GM23248 (cell line): Measurements from ENCODE around the gene PTPN2. TPM values are rescaled to one million over a fixed set of nuclear protein-coding genes. Genes with fewer than 3 reads are reported as not detected.

Source experiments
- DNase-seq: peaks from one replicate; pipeline ENCODE4 v3.0.0-alpha.2; 2015
- H2AFZ ChIP-seq: fragments of 200-600 bp; sonication (generic); 2 replicates; pipeline ENCODE4 v1.6.1; 2016; ENCODE audit warnings: antibody characterized with exemption
- H3F3A ChIP-seq: fragments of 200-600 bp; sonication (generic); 2 replicates; pipeline ENCODE4 v1.6.1; 2016; ENCODE audit warnings: mild to moderate bottlenecking, antibody characterized with exemption, mixed run types; ENCODE audit not compliant: insufficient read depth
- H3K27ac ChIP-seq: fragments of 200-600 bp; sonication (generic); 2 replicates; pipeline ENCODE4 v1.5.1; 2016; ENCODE audit warnings: mild to moderate bottlenecking
- H3K27me3 ChIP-seq: fragments of 200-600 bp; sonication (generic); replicated peaks from 2 replicates; pipeline ENCODE4 v1.6.1; 2016; ENCODE audit warnings: mild to moderate bottlenecking; ENCODE audit not compliant: insufficient read depth
- H3K36me3 ChIP-seq: fragments of 200-600 bp; sonication (generic); 2 replicates; pipeline ENCODE4 v1.6.1; 2016; ENCODE audit warnings: low read depth, mild to moderate bottlenecking
- H3K4me1 ChIP-seq: fragments of 200-600 bp; sonication (generic); 2 replicates; pipeline ENCODE4 v1.6.1; 2016; ENCODE audit warnings: mild to moderate bottlenecking; ENCODE audit not compliant: insufficient read depth
- H3K4me2 ChIP-seq: fragments of 200-600 bp; sonication (generic); one replicate; pipeline ENCODE4 v1.6.1; 2016; ENCODE audit warnings: mild to moderate bottlenecking; ENCODE audit not compliant: unreplicated experiment
- H3K4me3 ChIP-seq: fragments of 200-600 bp; sonication (generic); 2 replicates; pipeline ENCODE4 v1.5.1; 2016; ENCODE audit warnings: mild to moderate bottlenecking
- H3K79me2 ChIP-seq: fragments of 200-600 bp; sonication (generic); 2 replicates; pipeline ENCODE4 v1.6.1; 2016; ENCODE audit warnings: mild to moderate bottlenecking; ENCODE audit not compliant: insufficient read depth
- H3K9ac ChIP-seq: fragments of 200-600 bp; sonication (generic); 2 replicates; pipeline ENCODE4 v1.6.1; 2016; ENCODE audit warnings: mild to moderate bottlenecking
- H3K9me2 ChIP-seq: fragments of 200-600 bp; sonication (generic); 2 replicates; pipeline ENCODE4 v1.6.1; 2016; ENCODE audit warnings: mixed run types, mild to moderate bottlenecking, moderate library complexity; ENCODE audit not compliant: insufficient read depth
- H3K9me3 ChIP-seq: fragments of 200-600 bp; sonication (generic); one replicate; pipeline ENCODE4 v1.6.1; 2017; ENCODE audit warnings: low read depth
- H4K20me1 ChIP-seq: fragments of 200-600 bp; sonication (generic); 2 replicates; pipeline ENCODE4 v1.6.0; 2016; ENCODE audit not compliant: insufficient read depth
- EZH2 ChIP-seq: fragments of 200-600 bp; sonication (generic); IDR thresholded peaks from 2 replicates; pipeline ENCODE4 v1.6.1; 2018; ENCODE audit warnings: antibody characterized with exemption, mild to moderate bottlenecking; ENCODE audit not compliant: insufficient read depth, poor library complexity, severe bottlenecking
- EZH2phosphoT487 ChIP-seq: fragments of 200-600 bp; sonication (generic); IDR thresholded peaks from 2 replicates; pipeline ENCODE4 v1.6.1; 2018; ENCODE audit warnings: antibody characterized with exemption, moderate library complexity, mild to moderate bottlenecking, low read depth; ENCODE audit not compliant: insufficient read depth
- WGBS, 2 experiments: methylation state at CpG; one replicate each; pipeline ENCODE4 v1.1.6; 2015 to 2017; ENCODE audit warnings: low lambda C conversion rate in 2 of 2, low coverage in 1 of 2; ENCODE audit errors: missing lambda C conversion rate in 2 of 2; 5-methylcytosine and 5-hydroxymethylcytosine counted together
- in situ Hi-C: fragments of 300-500 bp; cut with MboI; formaldehyde crosslinking; loops from 2 replicates; pipeline ENCODE4 v1.15.0; 2020
- polyA plus RNA-seq: library from polyadenylated mRNA; unstranded; fragments of >200 nt; fragmentation: Nextera tagmentation; extraction: Ambion mirVana; gene quantifications from 2 replicates; pipeline ENCODE4 v1.2.1, GENCODE V29; 2016
- total RNA-seq: library from RNA; depleted of rRNA; stranded (reverse); fragments of >200 nt; shearing (Covaris generic); gene quantifications from 2 replicates; pipeline ENCODE4 v1.2.3, GENCODE V29; 2014

The PTPN2 gene
- total and polyA plus RNA-seq, 2 experiments from 2014 or later: 18.4 to 30.5 TPM

GRCh38 chr18:12774982-12775381 lies 109.1 kb downstream of the PTPN2 start:
- Histone ChIP-seq H3K4me3 (no peak overlapping the region), H3K4me2 (no peak overlapping the region), H3K27ac (no peak overlapping the region), H3K27me3 (no peaks in the 10 kb centered on the region), H3F3A (no peaks in the 10 kb centered on the region), H3K79me2 (no peaks in the 10 kb centered on the region), H3K9me2 (no peaks in the 10 kb centered on the region), H3K9ac (no peak overlapping the region), H4K20me1 (no peaks in the 10 kb centered on the region), H2AFZ (no peak overlapping the region), H3K9me3 (no peaks in the 10 kb centered on the region), H3K36me3 (no peaks in the 10 kb centered on the region), H3K4me1 (no peaks in the 10 kb centered on the region)
- in situ Hi-C loops: no loop called here
- TF ChIP-seq EZH2phosphoT487 (no peak), EZH2 (no peak)
- WGBS, 2 experiments: 87% methylated on average over 9 of the region's 9 CpGs
- no peak for DNase-seq

GRCh38 chr18:12773369-12773768 lies 110.7 kb downstream of the PTPN2 start:
- Histone ChIP-seq H3K36me3 (no peaks in the 10 kb centered on the region), H3K4me3 (no peak overlapping the region), H3K9me3 (no peaks in the 10 kb centered on the region), H3K79me2 (no peaks in the 10 kb centered on the region), H3K4me2 (no peak overlapping the region), H3K27me3 (no peaks in the 10 kb centered on the region), H4K20me1 (no peaks in the 10 kb centered on the region), H3K27ac (no peak overlapping the region), H3K9me2 (no peaks in the 10 kb centered on the region), H3K4me1 (0 out of 2 replicates have a peak, but pooled peaks cover 3% of the 10 kb centered on the region), H3K9ac (no peak overlapping the region), H3F3A (no peaks in the 10 kb centered on the region), H2AFZ (no peak overlapping the region)
- in situ Hi-C loops: no loop called here
- TF ChIP-seq EZH2 (no peak), EZH2phosphoT487 (no peak)
- no peak for DNase-seq
- WGBS, 2 experiments: 71 to 80% methylated on average over 5 of the region's 5 CpGs

GRCh38 chr18:12772111-12772510 lies 111.9 kb downstream of the PTPN2 start:
- Histone ChIP-seq H3K27me3 (no peaks in the 10 kb centered on the region), H3K4me3 (no peak overlapping the region), H3K79me2 (no peaks in the 10 kb centered on the region), H3K9me3 (no peaks in the 10 kb centered on the region), H3K9me2 (no peaks in the 10 kb centered on the region), H4K20me1 (no peaks in the 10 kb centered on the region), H3K27ac (no peak overlapping the region), H2AFZ (no peak overlapping the region), H3K4me1 (0 out of 2 replicates have a peak, but pooled peaks cover 3% of the 10 kb centered on the region), H3K36me3 (no peaks in the 10 kb centered on the region), H3F3A (no peaks in the 10 kb centered on the region), H3K9ac (no peak overlapping the region), H3K4me2 (no peak overlapping the region)
- TF ChIP-seq EZH2: no peak
- TF ChIP-seq EZH2phosphoT487: no peak
- no peak for DNase-seq
- 60 to 63% methylated on average over 6 of the region's 6 CpGs for WGBS, 2 experiments
- in situ Hi-C loops: no loop called here

GRCh38 chr18:12770469-12771219 lies 113.4 kb downstream of the PTPN2 start:
- Histone ChIP-seq H3K36me3 (no peaks in the 10 kb centered on the region), H2AFZ (no peak overlapping the region), H3K9me2 (no peaks in the 10 kb centered on the region), H4K20me1 (no peaks in the 10 kb centered on the region), H3K27ac (no peak overlapping the region), H3K27me3 (no peaks in the 10 kb centered on the region), H3K9me3 (no peaks in the 10 kb centered on the region), H3K4me2 (no peak overlapping the region), H3K4me1 (0 out of 2 replicates have a peak, but pooled peaks cover 3% of the 10 kb centered on the region), H3K4me3 (no peak overlapping the region), H3K79me2 (no peaks in the 10 kb centered on the region), H3K9ac (no peak overlapping the region), H3F3A (no peaks in the 10 kb centered on the region)
- TF ChIP-seq EZH2phosphoT487 (no peak), EZH2 (no peak)
- no peak for DNase-seq
- in situ Hi-C loops: no loop called here
- 80 to 84% methylated on average over 15 of the region's 15 CpGs for WGBS, 2 experiments
